HCT116 (cell line): ENCODE data around the gene SLC2A5. TPM values are rescaled to one million over a fixed set of nuclear protein-coding genes. Genes with fewer than 3 reads are reported as not detected.
"Not testable (repeated sequence)": the region's sequence is repeated elsewhere in the genome, so short reads cannot be mapped to it uniquely, and the experiment has no call there.

ENCODE experiments used
- ATAC-seq: fragments of 200-7000 bp; cut with Tn5 transposase; 2 replicates; pipeline ENCODE4 v1.9.1; 2020; ENCODE audit warnings: mild to moderate bottlenecking, moderate library complexity
- BruUV-seq: library from RNA; stranded (reverse); fragments of 400-500 nt; replicated peaks from 2 replicates; lab custom pipeline; 2021; lab: Mats Ljungman, UMichigan
- CTCF ChIA-PET: fragments of 300-600 bp; sonication (Branson Sonifier 250); formaldehyde crosslinking; loops from one replicate; lab custom pipeline; 2021; ENCODE audit warnings: antibody characterized with exemption; lab: Charles Lee
- POLR2A ChIA-PET: fragments of 300-600, 350-600 bp; sonication (Branson Sonifier 250); formaldehyde crosslinking; loops from one replicate; lab custom pipeline; 2021; ENCODE audit warnings: antibody characterized with exemption; lab: Charles Lee
- RAD21 ChIA-PET, 2 experiments: fragments of 300-600 bp; sonication (Branson Sonifier 250); formaldehyde crosslinking; loops; one replicate each; lab custom pipeline; 2023; ENCODE audit warnings: low total read pairs in 2 of 2; ENCODE audit not compliant: uncharacterized antibody in 2 of 2, unreplicated experiment in 2 of 2, low non-redundant PET in 1 of 2; lab: Charles Lee
- DNase-seq: peaks from one replicate; pipeline ENCODE4 v3.0.0-alpha.2; 2010; ENCODE audit warnings: low read depth, low spot score
- H2AFZ ChIP-seq: fragments of 200-600 bp; shearing (Covaris generic), sonication (generic); 2 replicates; pipeline ENCODE4 v1.6.1; 2017; ENCODE audit warnings: low read depth, mixed run types, mixed read lengths, antibody characterized with exemption, low read length; ENCODE audit not compliant: poor library complexity, severe bottlenecking
- H3K27ac ChIP-seq: 2 replicates; pipeline ENCODE4 v1.5.1; 2012; ENCODE audit warnings: low read depth, low read length
- H3K27me3 ChIP-seq: fragments of 200-600 bp; sonication (generic); 2 replicates; pipeline ENCODE4 v1.6.1; 2016; ENCODE audit warnings: mixed run types, low read length, mixed read lengths; ENCODE audit not compliant: insufficient read depth
- H3K36me3 ChIP-seq, 2 experiments: fragments of 200-500 bp in 1 of 2; fragments of 200-600 bp in 1 of 2; sonication (Bioruptor generic) in 1 of 2; sonication (generic) in 1 of 2; 2 replicates each; pipeline versions ENCODE4 v1.5.1 to v1.6.1; 2014 to 2016; ENCODE audit warnings: low read length in 2 of 2, inconsistent platforms in 1 of 2, mixed read lengths in 1 of 2, mixed run types in 1 of 2; ENCODE audit not compliant: insufficient read depth in 2 of 2, control insufficient read depth in 1 of 2
- H3K4me1 ChIP-seq, 2 experiments: fragments of 200-600 bp in 1 of 2; sonication (generic) in 1 of 2; 2 replicates each; pipeline versions ENCODE4 v1.5.1 to v1.6.1; 2012 to 2017; ENCODE audit warnings: low read length in 2 of 2, inconsistent platforms in 1 of 2, mild to moderate bottlenecking in 1 of 2, mixed read lengths in 1 of 2, mixed run types in 1 of 2, moderate library complexity in 1 of 2; ENCODE audit not compliant: insufficient read depth in 2 of 2, control insufficient read depth in 1 of 2
- H3K4me2 ChIP-seq: fragments of 200-600 bp; sonication (generic); 2 replicates; pipeline ENCODE4 v1.6.1; 2017; ENCODE audit warnings: mixed run types, low read length, mixed read lengths
- H3K4me3 ChIP-seq, 2 experiments: fragments of 200-600 bp in 1 of 2; sonication (generic) in 1 of 2; replicated peaks in 1 of 2; 2 replicates each; pipeline ENCODE4 v1.5.1; 2011 to 2016; ENCODE audit warnings: low read length in 2 of 2, control low read depth in 1 of 2, low read depth in 1 of 2, mild to moderate bottlenecking in 1 of 2, mixed read lengths in 1 of 2, mixed run types in 1 of 2
- H3K79me2 ChIP-seq: fragments of 200-600 bp; sonication (generic); 2 replicates; pipeline ENCODE4 v1.6.1; 2017; ENCODE audit warnings: mild to moderate bottlenecking, mixed run types, low read length, moderate library complexity, mixed read lengths; ENCODE audit not compliant: insufficient read depth
- H3K9ac ChIP-seq: fragments of 200-600 bp; sonication (generic); 2 replicates; pipeline ENCODE4 v1.6.1; 2016; ENCODE audit warnings: low read length, mixed read lengths
- H3K9me2 ChIP-seq: fragments of 200-600 bp; sonication (generic), shearing (Covaris generic); 2 replicates; pipeline ENCODE4 v1.6.1; 2017; ENCODE audit warnings: mixed run types, mild to moderate bottlenecking, moderate library complexity; ENCODE audit not compliant: insufficient read depth
- H3K9me3 ChIP-seq, 2 experiments: fragments of 200-500 bp in 1 of 2; fragments of 200-600 bp in 1 of 2; sonication (Bioruptor generic) in 1 of 2; sonication (generic) in 1 of 2; 2 replicates each; pipeline ENCODE4 v1.6.1; 2014 to 2017; ENCODE audit warnings: low read length in 2 of 2, mixed read lengths in 2 of 2, inconsistent platforms in 1 of 2, low read depth in 1 of 2, mild to moderate bottlenecking in 1 of 2, mixed run types in 1 of 2, moderate library complexity in 1 of 2; ENCODE audit not compliant: control insufficient read depth in 1 of 2, insufficient read depth in 1 of 2
- H4K20me1 ChIP-seq: fragments of 200-600 bp; sonication (generic), shearing (Covaris generic); 2 replicates; pipeline ENCODE4 v1.6.1; 2017; ENCODE audit warnings: mixed run types, mild to moderate bottlenecking, moderate library complexity; ENCODE audit not compliant: insufficient read depth
- intact Hi-C: fragments of 100-400 bp; cut with micrococcal nuclease; formaldehyde crosslinking; loops from 2 replicates; pipeline ENCODE4 v1.10.0; 2022
- total RNA-seq: library from RNA; stranded (reverse); gene quantifications from one replicate; pipeline ENCODE4 v1.2.1, GENCODE V29; 2021; ENCODE audit not compliant: unreplicated experiment

The SLC2A5 gene
- total RNA-seq, 1 experiment from 2014 or later, result not detected

- BruUV-seq, POLR2A ChIA-PET: not testable (repeated sequence)
Observed at GRCh38 chr1:9001534-9002214, 67.8 kb downstream of the SLC2A5 start.

GRCh38 chr1:8993962-8994675 lies 75.3 kb downstream of the SLC2A5 start:
- H3K9ac ChIP-seq, RAD21 ChIA-PET, H2AFZ ChIP-seq, BruUV-seq, H3K9me2 ChIP-seq, H4K20me1 ChIP-seq, H3K79me2 ChIP-seq, H3K9me3 ChIP-seq, H3K27ac ChIP-seq, H3K27me3 ChIP-seq, H3K4me1 ChIP-seq, H3K4me2 ChIP-seq, H3K36me3 ChIP-seq, intact Hi-C loops, POLR2A ChIA-PET, H3K4me3 ChIP-seq, ATAC-seq, DNase-seq: not testable (repeated sequence)
- CTCF ChIA-PET, result interaction anchor here (1.2 to 2.7 kb wide), 4 partner anchors 11 to 76 kb away, joined by 3 to 12 read pairs (median 8); no protein-coding TSS in a partner anchor

More at GRCh38 chr1:9001534-9002214, 67.8 kb downstream of the SLC2A5 start:
- intact Hi-C loops, H2AFZ ChIP-seq, H3K4me3 ChIP-seq, H3K4me1 ChIP-seq, H3K9ac ChIP-seq, H3K27me3 ChIP-seq, H3K36me3 ChIP-seq, RAD21 ChIA-PET, H3K79me2 ChIP-seq, H3K9me3 ChIP-seq, H3K9me2 ChIP-seq, H3K27ac ChIP-seq, DNase-seq, H4K20me1 ChIP-seq, H3K4me2 ChIP-seq, ATAC-seq, CTCF ChIA-PET: not testable (repeated sequence)
